ENCODE results near the gene TNNT3.

Gene TNNT3

DNA sequence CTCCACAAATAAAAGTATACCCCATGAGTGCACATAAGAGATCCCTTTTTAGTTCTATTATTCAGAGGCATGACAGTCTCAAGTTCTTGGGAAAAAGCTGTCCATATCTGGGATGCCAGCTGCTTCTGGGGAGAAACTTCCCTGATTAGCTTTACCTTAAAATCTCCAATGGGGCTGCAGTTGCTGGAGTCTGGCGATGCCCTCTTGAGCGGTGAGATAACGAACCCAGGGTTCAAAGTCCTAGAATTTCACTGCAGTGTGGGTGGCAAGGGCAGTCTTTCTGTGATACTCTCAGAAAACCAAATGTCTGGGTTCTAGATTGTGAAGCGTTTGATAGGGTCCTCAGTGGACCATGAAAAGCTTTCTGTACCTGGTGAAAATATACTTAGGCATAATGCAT lies 20.4 kb upstream of the TNNT3 start:
- DNase-seq = no peak

DNA sequence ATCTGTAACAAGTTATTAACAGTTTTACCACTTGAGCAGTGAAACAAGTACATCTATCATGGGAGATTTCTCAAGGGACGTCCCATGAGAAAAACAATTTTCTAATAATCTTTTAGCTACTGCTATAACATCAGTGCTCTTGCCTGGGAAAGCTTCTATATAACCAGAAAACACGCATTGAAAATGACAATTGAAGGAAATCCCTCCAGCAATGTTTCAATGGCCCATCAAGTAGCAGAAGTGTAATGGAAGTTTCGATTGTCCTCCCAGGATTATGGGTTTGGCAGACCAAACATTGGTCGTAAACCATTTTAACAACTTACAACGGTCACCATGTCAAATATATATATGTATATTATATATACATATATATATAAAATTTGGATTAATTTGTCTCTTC lies 19.8 kb upstream of the TNNT3 start:
- no peak for DNase-seq

DNA sequence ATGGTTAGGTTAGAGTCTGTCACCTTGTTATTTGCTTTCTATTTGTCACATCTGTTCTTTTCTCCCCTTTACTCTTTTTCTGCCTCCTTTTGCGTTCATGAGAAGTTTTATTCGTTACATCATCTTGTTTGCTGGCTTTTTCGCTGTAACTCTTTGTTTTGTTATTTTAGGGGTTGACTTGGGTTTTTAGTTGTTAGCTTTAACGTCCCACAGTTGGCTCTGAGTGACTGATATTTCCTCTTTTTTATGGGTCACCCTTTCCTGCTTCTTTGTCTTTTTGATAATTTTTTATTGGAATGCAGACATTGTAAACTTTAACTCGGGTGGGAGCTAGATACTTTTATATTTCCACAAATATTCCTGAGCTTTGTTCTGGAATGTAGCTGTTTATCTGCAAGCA lies 13.3 kb upstream of the TNNT3 start:
- DNase-seq = no peak

DNA sequence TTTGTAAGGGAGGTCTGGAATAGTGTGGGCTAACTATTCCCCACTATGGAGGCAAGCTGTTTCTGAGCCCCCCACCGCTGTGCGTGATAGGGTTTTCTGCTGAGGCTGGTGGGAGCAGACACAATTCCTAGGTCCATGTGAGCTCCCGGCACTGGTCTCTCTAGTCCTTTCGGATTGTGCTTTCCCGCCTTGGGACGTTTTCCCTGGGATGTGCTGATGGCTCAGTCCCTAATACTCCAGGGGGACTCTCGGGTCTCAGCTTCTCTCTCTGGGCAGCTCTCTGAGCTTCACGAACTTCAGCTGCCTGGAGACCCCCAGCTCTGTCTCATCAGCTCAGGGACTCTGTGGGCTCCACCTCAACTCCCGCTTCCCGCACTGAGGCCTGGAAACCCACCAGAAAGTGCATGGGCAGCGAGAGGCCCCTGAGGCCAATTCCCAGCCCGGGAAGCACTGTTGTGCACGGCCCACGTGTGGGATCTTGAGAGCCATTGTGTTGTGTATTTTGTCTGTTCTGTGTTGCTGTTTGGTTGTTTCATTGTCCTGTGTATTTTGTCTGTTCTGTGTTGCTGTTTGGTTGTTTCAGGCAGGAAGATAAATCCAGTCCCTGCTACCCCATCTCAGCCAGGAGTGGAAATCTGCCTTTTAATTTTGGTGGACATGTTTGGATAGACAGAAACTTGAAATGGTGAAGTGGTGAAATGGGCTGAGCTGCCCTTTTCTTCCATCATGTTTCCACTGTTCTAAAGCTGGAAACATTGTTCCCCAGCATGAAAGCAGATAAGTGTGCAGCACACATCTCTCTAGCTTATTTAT lies 12.7 kb upstream of the TNNT3 start:
- DNase-seq = no peak

- no peak for DNase-seq
Measured at GRCh38 chr11:1908618-1909017, 10.9 kb upstream of the TNNT3 start.

DNA sequence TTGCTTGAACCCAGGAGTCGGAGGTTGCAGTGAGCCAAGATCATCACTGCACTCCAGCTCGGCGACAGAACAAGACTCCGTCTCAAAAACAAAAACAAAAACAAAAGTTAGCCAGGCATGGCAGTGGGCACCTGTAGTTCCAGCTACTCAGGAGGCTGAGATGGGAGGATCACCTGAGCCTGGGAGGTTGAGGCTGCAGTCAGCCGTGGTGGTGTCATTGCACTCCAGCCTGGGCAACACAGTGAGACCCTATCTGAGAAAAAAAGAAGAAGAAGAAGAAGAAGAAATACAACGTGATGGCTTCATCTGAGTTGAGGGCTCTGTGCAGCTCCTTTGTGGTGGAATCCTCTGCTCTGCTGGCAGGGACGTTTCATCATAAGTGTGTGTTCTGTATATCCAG lies 10.0 kb upstream of the TNNT3 start:
- DNase-seq = no peak

DNA sequence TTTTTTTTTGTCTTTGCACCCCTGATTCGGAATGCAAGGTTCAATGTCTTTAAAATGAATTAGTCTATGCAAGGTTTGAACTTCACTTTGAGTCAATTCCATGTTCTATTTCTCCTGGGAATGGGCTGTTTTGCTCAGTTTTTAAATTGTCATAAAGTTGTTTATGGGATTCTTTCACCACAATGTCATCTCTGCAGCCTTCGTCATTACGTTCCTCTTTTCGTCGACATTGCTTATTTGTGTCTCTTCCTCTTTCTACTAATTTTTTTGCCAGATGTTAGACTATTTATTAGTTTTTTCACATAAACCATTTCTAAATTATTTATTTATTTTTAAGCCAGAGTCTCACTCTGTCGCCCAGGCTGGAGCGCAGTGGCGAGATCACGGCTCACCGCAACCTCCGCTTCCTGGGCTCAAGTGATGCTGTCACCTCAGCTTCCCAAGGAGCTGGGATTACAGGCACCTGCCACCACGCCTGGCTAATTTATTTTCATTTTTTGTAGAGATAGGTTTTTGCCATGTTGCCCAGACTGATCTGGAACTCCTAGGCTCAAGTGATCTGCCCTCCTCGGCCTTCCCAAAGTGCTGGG lies 7.1 kb upstream of the TNNT3 start:
- peak; percentile 15 to 20 for DNase-seq

- DNase-seq = no peak
Measured at GRCh38 chr11:1913271-1914060, 6.0 kb upstream of the TNNT3 start.

DNA sequence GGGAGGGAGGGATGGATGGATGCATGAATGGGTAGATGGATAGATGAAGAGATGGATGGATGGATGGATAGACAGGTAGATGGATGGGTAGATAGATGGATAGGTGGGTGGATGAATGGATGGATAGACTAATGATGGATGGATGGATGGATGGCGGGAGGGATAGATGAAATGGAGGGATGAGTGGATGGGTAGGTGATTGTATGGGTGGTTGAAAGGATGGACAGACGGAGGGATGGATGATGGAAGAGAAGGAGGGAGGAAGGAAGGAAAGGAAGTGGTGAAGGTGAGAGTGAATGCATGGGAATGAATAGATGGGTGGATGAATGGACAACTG lies 3.7 kb upstream of the TNNT3 start:
- no peak for DNase-seq

DNA sequence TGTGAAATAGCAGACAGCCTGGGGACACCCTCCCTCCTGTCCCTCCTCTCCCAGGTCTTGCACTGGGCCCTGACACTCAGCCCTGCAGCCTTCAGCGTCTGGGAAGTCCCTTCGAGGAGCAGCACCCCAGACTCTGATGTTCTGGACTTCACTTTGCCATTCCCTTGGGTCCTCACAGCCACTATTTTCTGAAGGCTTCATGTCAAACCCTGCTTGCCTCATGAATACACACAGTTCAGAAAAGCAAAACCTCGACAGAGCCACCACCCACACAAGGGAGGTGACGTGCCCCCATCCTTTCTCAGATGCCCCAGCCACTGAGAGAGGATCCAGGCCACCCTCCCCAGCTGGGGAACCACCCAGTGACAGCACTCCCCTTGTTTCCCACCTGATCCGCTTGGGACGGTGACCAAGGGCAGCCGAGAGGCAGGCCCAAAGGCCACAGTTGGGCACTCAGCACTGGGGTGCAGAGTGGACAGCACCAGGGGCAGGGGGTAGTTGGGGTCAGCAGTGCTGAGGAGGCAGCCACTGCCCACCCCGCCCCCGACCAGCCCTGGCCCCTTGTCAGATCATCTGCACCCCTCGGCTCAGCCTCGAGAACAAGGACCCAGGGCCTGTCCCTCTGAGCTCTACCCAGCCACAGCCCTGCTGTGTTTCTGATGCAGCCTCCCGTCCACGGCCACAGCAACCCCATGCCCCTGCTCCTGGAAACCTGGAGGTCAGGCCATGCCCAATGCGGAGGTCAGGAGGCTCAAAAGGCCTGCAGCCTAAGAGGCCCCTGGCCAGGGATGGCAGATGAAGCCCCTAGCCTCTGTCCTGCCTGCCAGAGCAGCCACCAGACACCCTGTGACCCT lies 3.1 kb upstream of the TNNT3 start:
- no peak for DNase-seq

- DNase-seq = no peak
Measured at GRCh38 chr11:1916986-1917522, 2.4 kb upstream of the TNNT3 start.

DNA sequence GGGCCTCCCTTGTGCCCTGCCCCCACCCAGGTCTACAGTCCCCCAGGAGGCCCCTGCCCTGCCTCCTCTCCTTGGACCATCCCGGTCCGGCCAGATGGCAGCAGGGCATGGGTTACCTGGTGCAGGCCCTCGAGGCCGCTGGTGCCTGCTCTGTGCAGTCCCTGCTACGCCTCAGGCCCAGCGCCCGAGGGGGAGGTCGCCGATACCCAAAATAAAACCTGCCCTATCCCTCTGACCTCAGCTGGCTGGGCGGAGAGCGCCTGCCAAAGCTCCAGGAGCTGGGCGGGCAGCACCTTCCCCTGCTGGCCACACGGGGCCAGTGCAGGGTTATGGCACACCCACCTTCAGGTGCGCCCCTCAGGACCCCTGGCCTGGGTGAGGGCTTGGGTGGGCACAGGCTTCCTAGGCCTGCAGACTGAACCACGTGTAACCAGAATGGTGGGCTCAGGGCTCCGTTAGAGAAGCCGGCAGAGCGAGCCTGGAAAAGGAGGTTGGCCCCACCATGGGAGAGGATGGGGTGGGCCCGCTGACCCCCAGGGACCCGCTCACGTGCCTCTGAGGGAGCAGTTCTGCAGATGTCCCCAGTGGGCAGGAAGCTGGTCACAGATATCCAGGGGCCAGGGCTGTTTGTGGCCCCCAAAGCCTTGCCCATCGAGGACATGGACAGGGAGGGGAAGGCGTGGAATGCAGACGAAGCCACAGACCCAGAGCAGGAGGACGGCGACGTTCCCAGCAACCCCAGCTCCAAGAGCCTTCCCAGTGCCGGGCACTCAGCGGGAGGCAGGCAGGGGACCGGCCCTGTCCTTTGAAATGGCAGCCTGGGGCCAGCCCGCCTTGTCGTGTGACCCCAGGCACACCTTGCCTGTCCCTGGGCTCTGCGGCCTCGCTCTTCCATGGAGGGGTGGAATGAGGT lies 1.7 kb upstream of the TNNT3 start:
- no peak for DNase-seq

DNA sequence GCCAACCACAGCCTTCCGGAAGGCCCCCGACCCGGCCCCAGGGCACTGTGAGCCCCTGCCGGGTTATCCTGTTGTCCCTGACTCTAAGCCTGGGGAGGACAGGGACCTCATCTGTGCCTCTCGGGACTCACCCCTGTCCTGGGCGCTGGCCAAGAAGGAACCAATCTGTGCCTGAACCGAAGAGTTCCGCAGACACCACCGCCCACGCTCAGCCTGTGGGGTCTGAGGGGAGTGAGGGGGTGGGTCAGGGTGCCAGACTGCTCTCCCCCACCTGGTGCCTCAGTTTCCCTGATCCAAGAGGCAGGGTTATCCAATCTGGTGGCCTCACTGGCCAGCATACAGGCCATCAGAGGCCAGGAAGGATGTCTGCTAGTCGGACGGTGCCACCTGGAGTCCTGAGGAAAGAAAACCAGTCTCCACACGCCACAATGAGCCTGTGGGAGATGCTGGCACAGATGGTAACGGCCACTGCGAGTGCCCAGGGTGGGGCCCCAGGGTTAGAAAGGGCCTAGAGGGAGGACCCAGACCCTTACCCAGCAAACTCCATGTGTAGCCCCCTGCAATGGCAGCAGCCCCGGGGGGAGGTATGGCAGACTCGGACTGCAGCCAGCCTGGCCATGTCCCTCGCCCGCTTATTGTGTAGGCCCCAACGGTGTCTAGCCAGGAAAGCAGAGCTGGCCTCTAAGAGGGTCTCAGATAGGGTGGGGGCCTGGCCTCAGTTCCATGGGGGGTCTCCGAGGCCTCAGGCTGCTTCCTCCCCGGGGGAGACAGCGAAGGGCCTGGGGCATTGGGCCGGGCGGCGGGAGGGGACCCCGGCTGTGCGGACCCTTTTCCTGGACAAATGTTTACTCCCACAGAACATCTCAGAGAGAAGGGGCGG lies 827 bp upstream of the TNNT3 start:
- DNase-seq = no peak

GRCh38 chr11:1920128-1920908 lies 815 bp downstream of the TNNT3 start:
- no peak for DNase-seq

- no peak for DNase-seq
Measured at GRCh38 chr11:1920909-1921573, 1.5 kb downstream of the TNNT3 start.

DNA sequence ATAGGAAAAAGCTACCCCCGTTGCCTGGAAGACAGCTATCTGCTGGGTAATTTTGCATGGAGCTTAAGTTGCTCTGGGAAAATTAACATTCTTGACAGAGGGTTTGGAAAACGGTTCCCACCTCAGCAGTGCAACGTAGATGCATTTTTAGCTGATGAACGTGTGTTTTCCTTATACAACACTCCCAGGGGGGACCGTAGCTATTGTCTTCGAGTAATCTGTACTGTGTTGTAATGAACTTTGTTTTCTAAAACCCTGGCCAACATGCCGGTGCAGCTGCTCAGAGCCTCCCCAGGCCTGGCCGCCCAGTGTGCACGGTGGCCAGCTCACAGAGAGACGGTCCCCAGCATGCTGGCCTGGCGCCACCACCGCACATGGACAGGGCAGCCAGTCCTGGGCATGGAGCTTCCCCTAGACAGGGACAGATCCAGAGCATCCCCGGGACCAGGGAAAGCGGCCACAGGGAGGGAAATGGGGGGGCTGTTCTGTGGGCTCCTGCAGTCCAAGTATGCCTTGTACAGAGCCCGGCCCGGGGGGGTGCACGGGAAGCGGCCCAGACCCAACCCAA lies 2.2 kb downstream of the TNNT3 start:
- no peak for DNase-seq

- DNase-seq = no peak
Measured at GRCh38 chr11:1922481-1923081, 3.1 kb downstream of the TNNT3 start.

DNA sequence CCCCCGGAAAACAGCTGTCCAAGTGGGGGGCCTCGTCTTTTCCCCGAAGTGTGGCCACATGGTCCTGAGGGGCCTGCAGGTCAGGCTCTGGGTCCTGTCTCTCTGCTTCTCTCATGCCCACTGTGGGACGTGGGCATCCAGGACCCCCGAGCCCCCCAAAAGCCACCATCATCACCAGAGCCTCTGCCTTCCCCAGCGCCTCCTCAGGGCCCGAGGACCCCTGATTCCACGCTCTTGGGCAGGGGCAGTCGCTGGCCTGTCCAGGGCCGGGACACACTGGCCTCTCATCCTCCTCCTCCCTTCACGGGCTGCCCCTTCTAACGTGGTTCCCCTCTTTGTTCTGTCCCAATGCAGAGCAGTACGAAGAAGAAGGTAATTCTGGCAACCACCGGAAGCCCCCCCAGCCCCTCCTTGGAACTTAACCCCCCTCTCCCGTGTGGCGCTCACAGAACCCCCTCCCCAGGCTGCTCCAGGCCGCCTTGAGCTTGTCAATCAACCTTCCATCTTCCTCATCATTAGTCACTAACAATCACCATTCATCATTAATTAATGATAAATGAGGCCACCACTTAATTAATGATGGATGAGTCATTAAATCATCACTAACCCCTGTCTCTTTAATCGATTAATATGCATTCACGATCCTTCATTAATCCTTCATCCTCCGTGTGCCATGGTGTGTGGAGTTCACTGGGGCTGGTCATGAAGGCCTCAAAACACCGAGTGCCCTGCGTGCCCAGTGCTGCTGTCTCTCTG lies 3.9 kb downstream of the TNNT3 start:
- no peak for DNase-seq
